MM.1S (cell line): Measurements from ENCODE around the gene AUH.

ENCODE experiments used
- DNase-seq: peaks from one replicate; pipeline ENCODE4 v3.0.0-alpha.2; 2015
- H2AFZ ChIP-seq: fragments of 300-600 bp; sonication (generic); 2 replicates; pipeline ENCODE4 v1.6.0; 2016; ENCODE audit warnings: antibody characterized with exemption, low read length
- H3F3A ChIP-seq: fragments of 300-600 bp; sonication (generic); 2 replicates; pipeline ENCODE4 v1.6.1; 2016; ENCODE audit warnings: mild to moderate bottlenecking, antibody characterized with exemption, low read length, moderate library complexity, mixed read lengths; ENCODE audit not compliant: insufficient read depth
- H3K27ac ChIP-seq: fragments of 300-600 bp; sonication (generic); 2 replicates; pipeline ENCODE4 v1.5.1; 2016; ENCODE audit warnings: mild to moderate bottlenecking, low read length
- H3K27me3 ChIP-seq: fragments of 300-600 bp; sonication (generic); replicated peaks from 2 replicates; pipeline ENCODE4 v1.6.0; 2016; ENCODE audit warnings: low read length; ENCODE audit not compliant: insufficient read depth
- H3K36me3 ChIP-seq: fragments of 300-600 bp; sonication (generic); replicated peaks from 2 replicates; pipeline ENCODE4 v1.6.1; 2016; ENCODE audit warnings: mild to moderate bottlenecking, low read length, mixed read lengths; ENCODE audit not compliant: insufficient read depth
- H3K4me1 ChIP-seq: fragments of 300-600 bp; sonication (generic); 2 replicates; pipeline ENCODE4 v1.6.1; 2016; ENCODE audit warnings: low read length, mixed read lengths
- H3K4me2 ChIP-seq: fragments of 300-600 bp; sonication (generic); 2 replicates; pipeline ENCODE4 v1.6.0; 2016; ENCODE audit warnings: low read depth, low read length
- H3K4me3 ChIP-seq: fragments of 300-600 bp; sonication (generic); 2 replicates; pipeline ENCODE4 v1.5.1; 2016; ENCODE audit warnings: low read length, mixed read lengths
- H3K79me2 ChIP-seq: fragments of 300-600 bp; sonication (generic); 2 replicates; pipeline ENCODE4 v1.6.1; 2016; ENCODE audit warnings: mixed run types, low read length, mixed read lengths
- H3K9ac ChIP-seq: fragments of 300-600 bp; sonication (generic); 2 replicates; pipeline ENCODE4 v1.6.1; 2016; ENCODE audit warnings: low read length, mixed read lengths
- H3K9me2 ChIP-seq: fragments of 300-600 bp; sonication (generic); replicated peaks from 2 replicates; pipeline ENCODE4 v1.6.1; 2016; ENCODE audit warnings: mild to moderate bottlenecking, low read length, mixed read lengths; ENCODE audit not compliant: insufficient read depth
- H3K9me3 ChIP-seq: fragments of 300-600 bp; sonication (generic); replicated peaks from 2 replicates; pipeline ENCODE4 v1.6.1; 2016; ENCODE audit warnings: mild to moderate bottlenecking, low read length, mixed read lengths; ENCODE audit not compliant: insufficient read depth
- H4K20me1 ChIP-seq: fragments of 300-600 bp; sonication (generic); 2 replicates; pipeline ENCODE4 v1.6.1; 2016; ENCODE audit warnings: mild to moderate bottlenecking, low read length, moderate library complexity, mixed read lengths; ENCODE audit not compliant: insufficient read depth
- EZH2 ChIP-seq: fragments of 300-600 bp; sonication (generic); optimal IDR thresholded peaks from 2 replicates; pipeline ENCODE3; 2017; ENCODE audit warnings: low read depth, mild to moderate bottlenecking, antibody characterized with exemption, low read length, mixed read lengths
- EZH2phosphoT487 ChIP-seq: fragments of 300-600 bp; sonication (generic); IDR thresholded peaks from 2 replicates; pipeline ENCODE4 v1.6.1; 2018; ENCODE audit warnings: antibody characterized with exemption, low read length
- TF ChIP-seq, protein P1 (sequence below): fragments of 300-600 bp; sonication (generic); IDR thresholded peaks from 2 replicates; pipeline ENCODE4 v1.5.1; 2016; ENCODE audit warnings: antibody characterized with exemption, low read length, mixed read lengths

The AUH gene

DNA sequence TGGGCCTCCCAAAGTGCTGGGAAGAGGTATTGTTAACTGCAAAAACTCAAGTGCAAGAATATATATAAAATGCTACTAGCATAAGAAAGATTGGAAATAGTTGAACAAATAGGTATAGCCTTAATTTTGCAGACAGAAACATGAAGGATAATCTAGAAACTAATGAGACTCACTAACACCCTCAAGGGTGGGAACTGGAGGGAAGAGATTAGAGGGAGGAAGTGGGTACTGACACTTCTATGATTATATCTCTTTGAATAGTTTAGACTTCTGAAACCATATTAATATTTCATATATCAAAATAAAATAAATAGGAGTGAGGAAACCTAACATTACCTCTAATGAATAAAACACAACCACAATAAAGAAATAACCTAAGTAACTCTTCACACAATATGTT, 23.0 kb downstream of the AUH start:
- Histone ChIP-seq H3K27ac (no peak overlapping the region), H3K4me1 (no peaks in the 10 kb centered on the region), H3K79me2 (peaks cover 8% of the 10 kb centered on the region; the same call in 1 of the 2 replicates), H2AFZ (no peak overlapping the region), H3K36me3 (no peaks in the 10 kb centered on the region), H3K9ac (no peak overlapping the region), H3K4me2 (no peak overlapping the region), H3K4me3 (no peak overlapping the region), H4K20me1 (no peaks in the 10 kb centered on the region), H3F3A (no peaks in the 10 kb centered on the region), H3K9me2 (no peaks in the 10 kb centered on the region), H3K9me3 (no peaks in the 10 kb centered on the region), H3K27me3 (no peaks in the 10 kb centered on the region)
- TF ChIP-seq EZH2phosphoT487, result no peak
- no peak for DNase-seq

- H3K4me3 ChIP-seq, result no peak overlapping the region
- no peaks in the 10 kb centered on the region for H3K9me2 ChIP-seq
- H3K79me2 ChIP-seq, result 0 out of 2 replicates have a peak, but pooled peaks cover 7% of the 10 kb centered on the region
- H2AFZ ChIP-seq, result no peak overlapping the region
- no peak overlapping the region for H3K27ac ChIP-seq
- no peaks in the 10 kb centered on the region for H3K4me1 ChIP-seq
- H4K20me1 ChIP-seq, result no peaks in the 10 kb centered on the region
- H3F3A ChIP-seq, result no peaks in the 10 kb centered on the region
- no peaks in the 10 kb centered on the region for H3K27me3 ChIP-seq
- H3K36me3 ChIP-seq, result no peaks in the 10 kb centered on the region
- H3K9ac ChIP-seq, result no peak overlapping the region
- no peak overlapping the region for H3K4me2 ChIP-seq
- TF ChIP-seq EZH2, result no peak
- no peak for DNase-seq
- no peaks in the 10 kb centered on the region for H3K9me3 ChIP-seq
These were observed 24.9 kb downstream of the AUH start for GRCh38 chr9:91336786-91337185.

DNA sequence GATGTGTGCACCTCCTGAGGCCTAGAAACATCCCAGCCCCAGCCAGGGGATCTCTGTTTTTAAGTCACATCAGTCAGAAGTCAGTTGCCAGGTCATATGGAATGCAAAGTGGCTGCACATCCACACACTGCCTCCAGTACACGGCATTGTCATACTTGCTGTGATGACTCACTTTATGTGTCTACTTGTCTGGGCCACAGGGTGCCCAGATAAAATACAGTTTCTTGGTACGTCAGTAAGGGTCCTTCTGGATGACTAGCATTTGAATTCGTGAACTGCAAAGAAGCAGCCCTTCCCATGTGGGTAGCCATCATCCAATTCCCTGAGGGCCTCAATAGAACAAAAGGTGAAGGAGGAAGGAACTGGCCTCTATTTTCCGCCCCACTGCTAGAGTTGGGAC, 27.7 kb downstream of the AUH start:
- Histone ChIP-seq H3F3A (no peaks in the 10 kb centered on the region), H3K9me2 (no peaks in the 10 kb centered on the region), H3K79me2 (peaks cover 4% of the 10 kb centered on the region; the same call in 1 of the 2 replicates), H2AFZ (no peak overlapping the region), H3K9ac (no peak overlapping the region), H3K4me2 (no peak overlapping the region), H3K4me3 (no peak overlapping the region), H3K36me3 (no peaks in the 10 kb centered on the region), H3K27ac (no peak overlapping the region), H3K4me1 (no peaks in the 10 kb centered on the region), H3K27me3 (no peaks in the 10 kb centered on the region), H3K9me3 (no peaks in the 10 kb centered on the region), H4K20me1 (no peaks in the 10 kb centered on the region)
- DNase-seq, result no peak
- TF ChIP-seq EZH2, result no peak
- TF ChIP-seq EZH2phosphoT487, result no peak
- TF ChIP-seq, protein P1, sequence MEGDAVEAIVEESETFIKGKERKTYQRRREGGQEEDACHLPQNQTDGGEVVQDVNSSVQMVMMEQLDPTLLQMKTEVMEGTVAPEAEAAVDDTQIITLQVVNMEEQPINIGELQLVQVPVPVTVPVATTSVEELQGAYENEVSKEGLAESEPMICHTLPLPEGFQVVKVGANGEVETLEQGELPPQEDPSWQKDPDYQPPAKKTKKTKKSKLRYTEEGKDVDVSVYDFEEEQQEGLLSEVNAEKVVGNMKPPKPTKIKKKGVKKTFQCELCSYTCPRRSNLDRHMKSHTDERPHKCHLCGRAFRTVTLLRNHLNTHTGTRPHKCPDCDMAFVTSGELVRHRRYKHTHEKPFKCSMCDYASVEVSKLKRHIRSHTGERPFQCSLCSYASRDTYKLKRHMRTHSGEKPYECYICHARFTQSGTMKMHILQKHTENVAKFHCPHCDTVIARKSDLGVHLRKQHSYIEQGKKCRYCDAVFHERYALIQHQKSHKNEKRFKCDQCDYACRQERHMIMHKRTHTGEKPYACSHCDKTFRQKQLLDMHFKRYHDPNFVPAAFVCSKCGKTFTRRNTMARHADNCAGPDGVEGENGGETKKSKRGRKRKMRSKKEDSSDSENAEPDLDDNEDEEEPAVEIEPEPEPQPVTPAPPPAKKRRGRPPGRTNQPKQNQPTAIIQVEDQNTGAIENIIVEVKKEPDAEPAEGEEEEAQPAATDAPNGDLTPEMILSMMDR, result no peak

DNA sequence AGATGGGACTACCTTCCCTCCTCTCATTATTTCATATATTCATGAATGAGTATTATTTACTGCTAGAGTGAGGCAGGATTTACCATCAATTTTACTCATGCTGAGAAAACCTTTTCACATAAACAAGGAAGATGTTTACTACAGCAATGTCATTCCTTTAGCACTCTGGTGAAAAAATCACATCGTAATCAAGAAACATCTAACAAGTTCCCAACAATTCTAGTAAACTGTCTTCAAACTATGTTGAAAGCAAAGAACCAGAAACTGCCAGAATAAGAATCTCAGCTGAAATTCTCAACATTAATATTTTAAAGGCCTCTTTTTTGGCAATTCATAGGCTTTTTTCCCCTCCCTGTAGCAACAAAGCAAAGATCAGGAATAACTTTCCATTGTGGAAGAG, 28.2 kb downstream of the AUH start:
- Histone ChIP-seq H3K4me2 (no peak overlapping the region), H3K4me3 (no peak overlapping the region), H3F3A (no peaks in the 10 kb centered on the region), H3K4me1 (no peaks in the 10 kb centered on the region), H3K27me3 (no peaks in the 10 kb centered on the region), H2AFZ (no peak overlapping the region), H3K9me3 (no peaks in the 10 kb centered on the region), H3K9ac (no peak overlapping the region), H3K27ac (no peak overlapping the region), H4K20me1 (no peaks in the 10 kb centered on the region), H3K9me2 (no peaks in the 10 kb centered on the region), H3K36me3 (no peaks in the 10 kb centered on the region), H3K79me2 (peaks cover 4% of the 10 kb centered on the region; the same call in 1 of the 2 replicates)
- TF ChIP-seq, protein P1, result no peak
- TF ChIP-seq EZH2, result no peak
- no peak for TF ChIP-seq EZH2phosphoT487
- DNase-seq, result no peak
